ENCODE data around the gene VOPP1.

GRCh38 chr7:55532150-55532917 lies 40.0 kb downstream of the VOPP1 start:
- TF ChIP-seq CTCF (IDR thresholded peaks at IDR 0.05): no peak
- no peak for TF ChIP-seq ZFX (IDR thresholded peaks at IDR 0.05; ENCODE audit: borderline replicate concordance)

Measured in 22Rv1 (cell line).